GM12878 (cell line): ENCODE measurements around the gene MRPL12. TPM values are rescaled to one million over a fixed set of nuclear protein-coding genes. Genes with fewer than 3 reads are reported as not detected.

Source experiments
- ATAC-seq: fragments of 200-7000 bp; cut with Tn5 transposase; 3 replicates; pipeline ENCODE4 v1.9.1; 2020; ENCODE audit warnings: mild to moderate bottlenecking, moderate library complexity
- BruUV-seq: library from RNA; stranded (reverse); fragments of 400-500 nt; replicated peaks from 2 replicates; lab custom pipeline; 2021; lab: Mats Ljungman, UMichigan
- CTCF ChIA-PET: fragments of 300-600 bp; sonication (Branson Sonifier 250); formaldehyde crosslinking; extraction: SDS; loops from one replicate; lab custom pipeline; 2021; ENCODE audit warnings: inconsistent platforms; lab: Yijun Ruan, JAX
- POLR2A ChIA-PET: fragments of 350-600 bp; formaldehyde crosslinking; extraction: SDS; loops from one replicate; lab custom pipeline; 2021; ENCODE audit warnings: inconsistent platforms; lab: Charles Lee
- RAD21 ChIA-PET: fragments of 300-600 bp; sonication (Branson Sonifier 250); formaldehyde crosslinking; loops from one replicate; lab custom pipeline; 2023; ENCODE audit warnings: antibody characterized with exemption; ENCODE audit not compliant: unreplicated experiment; lab: Charles Lee
- SMC1A ChIA-PET: fragments of 300-600 bp; sonication (Branson Sonifier 250); formaldehyde crosslinking; loops from one replicate; lab custom pipeline; 2023; ENCODE audit not compliant: unreplicated experiment, uncharacterized antibody; lab: Charles Lee
- DNase-seq: peaks from one replicate; pipeline ENCODE4 v3.0.0-alpha.2; 2011; ENCODE audit warnings: low read depth, low spot score
- FAIRE-seq: peaks from 3 replicates; lab custom pipeline; 2011; peaks lifted over from hg19 to GRCh38; lab: Jason Lieb, UNC
- H2AFZ ChIP-seq: 2 replicates; pipeline ENCODE4 v1.6.0; 2011; ENCODE audit warnings: low read depth, low read length, control low read depth; ENCODE audit not compliant: control insufficient read depth
- H3K27ac ChIP-seq: 2 replicates; pipeline ENCODE4 v1.5.1; 2011; ENCODE audit warnings: control low read depth; ENCODE audit not compliant: control insufficient read depth, insufficient read depth
- H3K27me3 ChIP-seq, 2 experiments: replicated peaks in 1 of 2; 2 replicates each; pipeline versions ENCODE4 v1.6.0 to v1.6.1; 2011; ENCODE audit warnings: low read length in 1 of 2; ENCODE audit not compliant: control insufficient read depth in 2 of 2, insufficient read depth in 2 of 2
- H3K36me3 ChIP-seq, 2 experiments: 2 replicates each; pipeline ENCODE4 v1.5.1; 2011; ENCODE audit warnings: low read length in 1 of 2; ENCODE audit not compliant: control insufficient read depth in 2 of 2, insufficient read depth in 2 of 2
- H3K4me1 ChIP-seq: 2 replicates; pipeline ENCODE4 v1.6.1; 2011; ENCODE audit warnings: mild to moderate bottlenecking, low read length, moderate library complexity, mixed read lengths; ENCODE audit not compliant: control insufficient read depth, insufficient read depth
- H3K4me2 ChIP-seq: 2 replicates; pipeline ENCODE4 v1.6.0; 2011; ENCODE audit warnings: control low read depth; ENCODE audit not compliant: control insufficient read depth, insufficient read depth
- H3K4me3 ChIP-seq: fragments of 200-600 bp; sonication (generic); 2 replicates; pipeline ENCODE4 v1.5.1; 2016
- H3K79me2 ChIP-seq: 2 replicates; pipeline ENCODE4 v1.6.0; 2011; ENCODE audit warnings: low read length; ENCODE audit not compliant: control insufficient read depth, insufficient read depth
- H3K9ac ChIP-seq: 2 replicates; pipeline ENCODE4 v1.8.0; 2011; ENCODE audit warnings: low read length, control low read depth, mixed read lengths; ENCODE audit not compliant: control insufficient read depth, insufficient read depth
- H3K9me3 ChIP-seq: replicated peaks from 3 replicates; pipeline ENCODE4 v1.5.1; 2011; ENCODE audit warnings: mild to moderate bottlenecking, low read length; ENCODE audit not compliant: control insufficient read depth, insufficient read depth
- H4K20me1 ChIP-seq: 2 replicates; pipeline ENCODE4 v1.6.0; 2011; ENCODE audit not compliant: control insufficient read depth, insufficient read depth
- ETV6 ChIP-seq, 2 experiments: fragments of 450-650 bp in 1 of 2; IDR thresholded peaks in 1 of 2; conservative IDR thresholded peaks in 1 of 2; 2 replicates each; pipeline ENCODE4 v1.6.1; 2014; ENCODE audit warnings: antibody characterized with exemption in 1 of 2, borderline replicate concordance in 1 of 2, low read depth in 1 of 2, mild to moderate bottlenecking in 1 of 2, moderate library complexity in 1 of 2
- HCFC1 ChIP-seq: fragments of 150-350 bp; IDR thresholded peaks from 2 replicates; pipeline ENCODE4 v1.6.1; 2014; ENCODE audit warnings: low read length
- POLR2A ChIP-seq: IDR thresholded peaks from 2 replicates; pipeline ENCODE4 v1.6.1; 2011; ENCODE audit warnings: low read depth, mild to moderate bottlenecking, low read length
- TCF3 ChIP-seq: IDR thresholded peaks from 2 replicates; pipeline ENCODE4 v1.6.1; 2012; ENCODE audit warnings: low read depth, mild to moderate bottlenecking, low read length, borderline replicate concordance; ENCODE audit not compliant: insufficient read depth
- YBX1 ChIP-seq: fragments of 450-650 bp; IDR thresholded peaks from 2 replicates; pipeline ENCODE4 v1.6.1; 2016; ENCODE audit warnings: antibody characterized with exemption
- WGBS: methylation state at CpG from one replicate; pipeline ENCODE4 v1.1.6; 2016; ENCODE audit warnings: low lambda C conversion rate; ENCODE audit not compliant: insufficient replicate concordance, insufficient coverage; ENCODE audit errors: missing lambda C conversion rate; 5-methylcytosine and 5-hydroxymethylcytosine counted together
- in situ Hi-C: fragments of 300-500 bp; cut with MboI; formaldehyde crosslinking; loops from 9 replicates; pipeline ENCODE4 v1.14.3; 2018; ENCODE audit warnings: mixed read lengths
- intact Hi-C: fragments of 100-400 bp; cut with micrococcal nuclease; formaldehyde crosslinking; loops from one replicate; pipeline ENCODE4 v1.14.2; 2022; ENCODE audit not compliant: unreplicated experiment
- polyA plus RNA-seq, 11 experiments: library from polyadenylated mRNA; depleted of rRNA in 4 of 11; unstranded in 6 of 11; stranded (reverse) in 5 of 11; fragments of >200 nt; fragmentation: Nextera tagmentation in 4 of 11; fragmentation: Illumina TruSeq in 1 of 11; extraction: Ambion mirVana in 4 of 11; extraction: Trizol in 1 of 11; gene quantifications; 1 replicate in 1 of 11; 2 replicates in 10 of 11; pipeline versions ENCODE4 v1.2.1 to v1.2.3, GENCODE V29; 2011 to 2016; ENCODE audit warnings: inconsistent platforms in 2 of 11, missing spikeins in 2 of 11, low read depth in 1 of 11
- total RNA-seq, 4 experiments: library from RNA; depleted of rRNA in 3 of 4; stranded (reverse); fragments of >200 nt in 3 of 4; fragmentation: Illumina TruSeq in 1 of 4; extraction: Trizol in 1 of 4; gene quantifications; 2 replicates each; pipeline versions ENCODE4 v1.2.1 to v1.2.3, GENCODE V29; 2013 to 2021

The MRPL12 gene
- total and polyA plus RNA-seq, 10 of the 15 experiments (the other 5 are each of a cell fraction or from before 2014, with no cell fraction given), result 1.3 to 269 (median 117) TPM

GRCh38 chr17:81714412-81715106, 11.4 kb downstream of the MRPL12 start:
- in situ Hi-C loops (loop anchor here (5.0 kb wide), 1 partner anchor 108 kb away; no protein-coding TSS in a partner anchor), intact Hi-C loops (no loop called here)
- Histone ChIP-seq H3K4me2 (0 out of 2 replicates have a peak overlapping the region, but pooled peaks have one; percentile 9), H4K20me1 (no peaks in the 10 kb centered on the region), H3K36me3 (peaks cover 0 to 1% of the 10 kb centered on the region in 2 experiments; a peak in 1 of 4 replicates), H3K4me3 (no peak overlapping the region), H3K79me2 (peaks cover 20% of the 10 kb centered on the region), H2AFZ (no peak overlapping the region), H3K9ac (no peak overlapping the region), H3K27ac (no peak overlapping the region), H3K4me1 (peaks cover 18% of the 10 kb centered on the region), H3K27me3 (no peaks in the 10 kb centered on the region), H3K9me3 (no peaks in the 10 kb centered on the region)
- WGBS, result 96% methylated on average over 38 of the region's 39 CpGs
- DNase-seq (no peak), ATAC-seq (no peak), FAIRE-seq (no peak)
- TF ChIP-seq POLR2A, result peak; percentile 14; the same call in 1 of the 2 replicates
- no peak for TF ChIP-seq HCFC1
- no peak for TF ChIP-seq YBX1
- TF ChIP-seq TCF3, result no peak
- TF ChIP-seq ETV6 (conservative IDR thresholded peaks at IDR 0.05 in 1 of 2, IDR thresholded peaks at IDR 0.05 in 1 of 2; ENCODE audit: borderline replicate concordance in 1 of 2, low read depth in 1 of 2), result no peak
- ChIA-PET POLR2A (interaction anchor here (0.6 kb wide), 1 partner anchor 307 kb away, joined by 3 read pairs; no protein-coding TSS in a partner anchor), RAD21 (no interaction called here), SMC1A (no interaction called here), CTCF (no interaction called here)
- no TSS peak for BruUV-seq
